Keratinocyte (primary cell): Measurements from ENCODE around the gene BSDC1.

Experiments
- EZH2 ChIP-seq: IDR thresholded peaks from one replicate; pipeline ENCODE4 v1.6.1; 2012; ENCODE audit warnings: inconsistent platforms, mild to moderate bottlenecking, low read length, moderate library complexity
- TF ChIP-seq, protein P1 (sequence below), 3 experiments: IDR thresholded peaks in 1 of 3; conservative IDR thresholded peaks in 1 of 3; optimal IDR thresholded peaks in 1 of 3; 2 replicates in 2 of 3; 3 replicates in 1 of 3; pipeline versions ENCODE3 to v1.5.1; 2011; ENCODE audit warnings: low read length in 3 of 3, mild to moderate bottlenecking in 3 of 3, moderate library complexity in 2 of 3, control low read depth in 1 of 3, inconsistent platforms in 1 of 3; ENCODE audit not compliant: insufficient read depth in 2 of 3; ENCODE audit errors: extremely low read depth in 1 of 3

DNA sequence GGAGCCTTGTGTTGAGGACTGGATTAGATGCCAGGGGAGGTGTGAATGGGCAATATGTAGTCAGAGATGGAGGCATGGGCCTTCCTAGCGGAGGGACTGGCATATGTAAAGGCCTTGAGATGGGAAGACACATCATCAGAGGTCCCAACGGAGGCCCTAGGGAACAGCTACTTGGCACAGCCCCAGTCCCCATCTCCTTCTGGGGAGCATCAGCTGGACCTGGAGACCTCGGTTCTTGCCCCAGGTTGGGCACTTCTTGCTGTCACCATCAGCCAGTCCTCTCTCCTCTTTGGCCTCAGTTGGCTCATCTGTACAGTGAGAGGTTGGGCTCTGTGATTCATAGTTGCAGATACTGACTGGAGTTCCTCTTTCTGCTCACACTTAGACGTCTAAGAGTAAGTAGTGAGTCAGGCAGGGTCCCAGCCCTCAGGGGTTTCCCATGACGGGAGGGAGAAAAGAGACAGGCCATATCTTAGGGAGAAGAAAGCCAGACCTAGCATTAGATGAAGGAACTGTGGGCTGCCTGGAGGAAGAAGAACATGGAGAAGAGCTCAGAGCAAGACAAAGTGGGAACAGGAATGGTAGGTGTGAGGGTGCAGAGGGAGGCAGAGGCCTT, 54.8 kb downstream of the BSDC1 start:
- TF ChIP-seq, protein P1, sequence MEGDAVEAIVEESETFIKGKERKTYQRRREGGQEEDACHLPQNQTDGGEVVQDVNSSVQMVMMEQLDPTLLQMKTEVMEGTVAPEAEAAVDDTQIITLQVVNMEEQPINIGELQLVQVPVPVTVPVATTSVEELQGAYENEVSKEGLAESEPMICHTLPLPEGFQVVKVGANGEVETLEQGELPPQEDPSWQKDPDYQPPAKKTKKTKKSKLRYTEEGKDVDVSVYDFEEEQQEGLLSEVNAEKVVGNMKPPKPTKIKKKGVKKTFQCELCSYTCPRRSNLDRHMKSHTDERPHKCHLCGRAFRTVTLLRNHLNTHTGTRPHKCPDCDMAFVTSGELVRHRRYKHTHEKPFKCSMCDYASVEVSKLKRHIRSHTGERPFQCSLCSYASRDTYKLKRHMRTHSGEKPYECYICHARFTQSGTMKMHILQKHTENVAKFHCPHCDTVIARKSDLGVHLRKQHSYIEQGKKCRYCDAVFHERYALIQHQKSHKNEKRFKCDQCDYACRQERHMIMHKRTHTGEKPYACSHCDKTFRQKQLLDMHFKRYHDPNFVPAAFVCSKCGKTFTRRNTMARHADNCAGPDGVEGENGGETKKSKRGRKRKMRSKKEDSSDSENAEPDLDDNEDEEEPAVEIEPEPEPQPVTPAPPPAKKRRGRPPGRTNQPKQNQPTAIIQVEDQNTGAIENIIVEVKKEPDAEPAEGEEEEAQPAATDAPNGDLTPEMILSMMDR (optimal IDR thresholded peaks at IDR 0.05 in 1 of 3, IDR thresholded peaks at IDR 0.05 in 1 of 3, conservative IDR thresholded peaks at IDR 0.05 in 1 of 3; ENCODE audit: extremely low read depth in 1 of 3, insufficient read depth in 2 of 3, low read length in 3 of 3): no peak
- TF ChIP-seq EZH2: no peak
